CD14-positive monocyte (primary cell): ENCODE data around the gene EPB41L4A. TPM values are rescaled to one million over a fixed set of nuclear protein-coding genes. Genes with fewer than 3 reads are reported as not detected.

Experiments
- DNase-seq, 3 donors: peaks; one replicate each; pipeline ENCODE4 v3.0.0-alpha.2; 2011 to 2022
- H2AFZ ChIP-seq: 2 replicates; pipeline ENCODE4 v1.6.0; 2012; ENCODE audit warnings: mild to moderate bottlenecking, low read depth, low read length, inconsistent platforms; ENCODE audit not compliant: insufficient read depth, poor library complexity, severe bottlenecking
- H3K27ac ChIP-seq, 2 donors: 1 replicate in 1 of 2; 2 replicates in 1 of 2; pipeline ENCODE4 v1.5.1; 2012 to 2013; ENCODE audit warnings: low read length in 2 of 2, control low read depth in 1 of 2, inconsistent platforms in 1 of 2, low read depth in 1 of 2, mild to moderate bottlenecking in 1 of 2
- H3K27me3 ChIP-seq, 2 donors: one replicate each; pipeline versions ENCODE4 v1.6.0 to v1.6.1; 2011 to 2013; ENCODE audit warnings: low read length in 2 of 2; ENCODE audit not compliant: control insufficient read depth in 2 of 2, insufficient read depth in 2 of 2
- H3K36me3 ChIP-seq, 2 donors: replicated peaks in 1 of 2; 1 replicate in 1 of 2; 2 replicates in 1 of 2; pipeline versions ENCODE4 v1.5.1 to v1.6.1; 2012 to 2013; ENCODE audit warnings: low read length in 2 of 2, control low read depth in 1 of 2, inconsistent platforms in 1 of 2, mild to moderate bottlenecking in 1 of 2; ENCODE audit not compliant: insufficient read depth in 2 of 2, control insufficient read depth in 1 of 2
- H3K4me1 ChIP-seq, 2 donors: 1 replicate in 1 of 2; 2 replicates in 1 of 2; pipeline versions ENCODE4 v1.5.1 to v1.6.1; 2012 to 2013; ENCODE audit warnings: low read length in 2 of 2, control low read depth in 1 of 2, inconsistent platforms in 1 of 2, mild to moderate bottlenecking in 1 of 2, moderate library complexity in 1 of 2; ENCODE audit not compliant: insufficient read depth in 2 of 2, control insufficient read depth in 1 of 2
- H3K4me2 ChIP-seq: replicated peaks from 2 replicates; pipeline ENCODE3; 2012; ENCODE audit warnings: low read length, moderate library complexity, mild to moderate bottlenecking; ENCODE audit not compliant: poor library complexity, severe bottlenecking; ENCODE audit errors: extremely low read depth
- H3K4me3 ChIP-seq, 3 experiments: fragments of 200-600 bp in 1 of 3; sonication (generic) in 1 of 3; replicated peaks in 1 of 3; 1 replicate in 2 of 3; 2 replicates in 1 of 3; pipeline ENCODE4 v1.5.1; 2011 to 2013; ENCODE audit warnings: low read length in 3 of 3, mild to moderate bottlenecking in 3 of 3, control low read depth in 2 of 3, low read depth in 2 of 3, inconsistent platforms in 1 of 3, moderate library complexity in 1 of 3
- H3K79me2 ChIP-seq: 2 replicates; pipeline ENCODE4 v1.6.0; 2012; ENCODE audit warnings: mild to moderate bottlenecking, control low read depth, inconsistent platforms, low read length, moderate library complexity; ENCODE audit not compliant: insufficient read depth
- H3K9ac ChIP-seq: 2 replicates; pipeline ENCODE4 v1.6.0; 2017; ENCODE audit warnings: low read length, mild to moderate bottlenecking; ENCODE audit not compliant: insufficient read depth, poor library complexity, severe bottlenecking
- H3K9me3 ChIP-seq, 2 donors: replicated peaks in 1 of 2; 1 replicate in 1 of 2; 2 replicates in 1 of 2; pipeline versions ENCODE4 v1.5.1 to v1.6.1; 2012 to 2013; ENCODE audit warnings: low read length in 2 of 2, control low read depth in 1 of 2; ENCODE audit not compliant: control insufficient read depth in 1 of 2, insufficient read depth in 1 of 2
- H4K20me1 ChIP-seq: 2 replicates; pipeline ENCODE4 v1.6.0; 2012; ENCODE audit warnings: mild to moderate bottlenecking, low read length, control low read depth, moderate library complexity; ENCODE audit not compliant: insufficient read depth
- H3K27ac Mint-ChIP-seq, 7 donors: one replicate each; pipeline ENCODE4 v1.8.0; 2020; ENCODE audit warnings: mild to moderate bottlenecking in 7 of 7, mixed read lengths in 7 of 7, moderate library complexity in 6 of 7, inconsistent platforms in 2 of 7
- H3K27me3 Mint-ChIP-seq, 3 donors: one replicate each; pipeline ENCODE4 v1.8.0; 2021 to 2022; ENCODE audit warnings: low read depth in 3 of 3, mild to moderate bottlenecking in 3 of 3, mixed read lengths in 3 of 3, moderate library complexity in 3 of 3, inconsistent platforms in 1 of 3
- H3K36me3 Mint-ChIP-seq, 2 donors: one replicate each; pipeline ENCODE4 v1.8.0; 2020; ENCODE audit warnings: mixed read lengths in 2 of 2, inconsistent platforms in 1 of 2, mild to moderate bottlenecking in 1 of 2
- H3K4me1 Mint-ChIP-seq: one replicate; pipeline ENCODE4 v1.8.0; 2020; ENCODE audit warnings: mild to moderate bottlenecking, mixed read lengths
- H3K4me3 Mint-ChIP-seq, 2 donors: one replicate each; pipeline ENCODE4 v1.8.0; 2020; ENCODE audit warnings: mild to moderate bottlenecking in 2 of 2, mixed read lengths in 2 of 2, moderate library complexity in 1 of 2
- H3K9me3 Mint-ChIP-seq, 7 donors: one replicate each; pipeline ENCODE4 v1.8.0; 2020 to 2022; ENCODE audit warnings: mixed read lengths in 7 of 7, mild to moderate bottlenecking in 6 of 7, moderate library complexity in 6 of 7, inconsistent platforms in 2 of 7
- CTCF ChIP-seq: fragments of 200-600 bp; IDR thresholded peaks from one replicate; pipeline ENCODE4 v1.8.0; 2022; ENCODE audit warnings: antibody characterized with exemption, mild to moderate bottlenecking
- WGBS: methylation state at CpG from one replicate; pipeline ENCODE4 v1.1.5; 2013; ENCODE audit warnings: missing lambda C conversion rate; ENCODE audit not compliant: insufficient coverage; 5-methylcytosine and 5-hydroxymethylcytosine counted together
- intact Hi-C, 2 donors: fragments of 100-400 bp; cut with micrococcal nuclease; formaldehyde crosslinking; loops; one replicate each; pipeline versions ENCODE4 v1.15.0 to v1.15.1; 2023
- polyA plus RNA-seq, 3 donors: library from polyadenylated mRNA; depleted of rRNA in 1 of 3; unstranded in 2 of 3; stranded (reverse) in 1 of 3; fragments of 300-500 nt in 2 of 3; fragments of >200 nt in 1 of 3; fragmentation: Illumina TruSeq in 2 of 3; gene quantifications; 1 replicate in 2 of 3; 2 replicates in 1 of 3; pipeline ENCODE4 v1.2.3, GENCODE V29; 2012 to 2021

The EPB41L4A gene
- polyA plus RNA-seq, 3 donors = 0.01 to 0.05 TPM; not detected in 1

GRCh38 chr5:112294126-112294525 is 125.0 kb downstream of the EPB41L4A start:
- H3K4me3 ChIP-seq = no peak overlapping the region
- Mint-ChIP-seq H3K4me3 (no peak overlapping the region), H3K27ac (no peak overlapping the region), H3K9me3 (peaks cover 0 to 8% (median 5%) of the 10 kb centered on the region in 7 donors), H3K27me3 (peaks cover 0 to 2% (median 0%) of the 10 kb centered on the region in 3 donors), H3K36me3 (no peaks in the 10 kb centered on the region), H3K4me1 (no peaks in the 10 kb centered on the region)
- H3K9ac ChIP-seq = no peak overlapping the region
- no peak overlapping the region for H2AFZ ChIP-seq
- no peaks in the 10 kb centered on the region for H3K4me1 ChIP-seq
- no peaks in the 10 kb centered on the region for H3K9me3 ChIP-seq
- no peak overlapping the region for H3K27ac ChIP-seq
- WGBS = no CpG with 5 or more reads among the region's 5 CpGs
- H4K20me1 ChIP-seq = no peaks in the 10 kb centered on the region
- no peaks in the 10 kb centered on the region for H3K36me3 ChIP-seq
- H3K79me2 ChIP-seq = no peaks in the 10 kb centered on the region
- H3K4me2 ChIP-seq = no peak overlapping the region
- intact Hi-C loops = no loop called here
- DNase-seq = no peak
- TF ChIP-seq CTCF = no peak
- H3K27me3 ChIP-seq = no peaks in the 10 kb centered on the region

GRCh38 chr5:112293587-112293986 is 125.5 kb downstream of the EPB41L4A start:
- H3K27me3 Mint-ChIP-seq = peaks cover 0 to 2% (median 0%) of the 10 kb centered on the region in 3 donors
- no peak for DNase-seq
- no peak for TF ChIP-seq CTCF
- Histone ChIP-seq H3K9me3 (no peaks in the 10 kb centered on the region), H3K27ac (no peak overlapping the region), H3K4me2 (no peak overlapping the region), H3K4me1 (no peaks in the 10 kb centered on the region), H3K79me2 (no peaks in the 10 kb centered on the region), H3K27me3 (no peaks in the 10 kb centered on the region), H2AFZ (no peak overlapping the region), H4K20me1 (no peaks in the 10 kb centered on the region), H3K9ac (no peak overlapping the region), H3K36me3 (no peaks in the 10 kb centered on the region), H3K4me3 (no peak overlapping the region)
- WGBS = 95% methylated on average over 5 of the region's 7 CpGs
- peaks cover 0 to 5% (median 4%) of the 10 kb centered on the region in 7 donors for H3K9me3 Mint-ChIP-seq
- no peak overlapping the region for H3K4me3 Mint-ChIP-seq
- no peak overlapping the region for H3K27ac Mint-ChIP-seq
- H3K4me1 Mint-ChIP-seq = no peaks in the 10 kb centered on the region
- no peaks in the 10 kb centered on the region for H3K36me3 Mint-ChIP-seq
- intact Hi-C loops = no loop called here
